Caco-2 (cell line): ENCODE measurements around the gene TMEM9. TPM values are rescaled to one million over a fixed set of nuclear protein-coding genes. Genes with fewer than 3 reads are reported as not detected.
A peak's percentile ranks its signal among the peaks of the same experiment; 100 is the strongest.

Source experiments
- BruUV-seq: library from RNA; stranded (reverse); fragments of 400-500 nt; replicated peaks from 2 replicates; lab custom pipeline; 2021; lab: Mats Ljungman, UMichigan
- CTCF ChIA-PET: fragments of 300-600 bp; sonication (Branson Sonifier 250); formaldehyde crosslinking; loops from one replicate; lab custom pipeline; 2022; ENCODE audit warnings: antibody characterized with exemption; lab: Charles Lee
- POLR2A ChIA-PET: fragments of 300-600 bp; sonication (Branson Sonifier 250); formaldehyde crosslinking; loops from one replicate; lab custom pipeline; 2022; ENCODE audit warnings: antibody characterized with exemption; lab: Charles Lee
- DNase-seq, 2 experiments: peaks; one replicate each; pipeline versions ENCODE4 v3.0.0 to v3.0.0-alpha.2; 2020 to 2022
- H3K27me3 ChIP-seq: replicated peaks from 2 replicates; pipeline ENCODE4 v1.6.0; 2011; ENCODE audit warnings: low read length; ENCODE audit not compliant: control insufficient read depth, insufficient read depth
- H3K36me3 ChIP-seq: 2 replicates; pipeline ENCODE4 v1.5.1; 2011; ENCODE audit warnings: low read length; ENCODE audit not compliant: control insufficient read depth, insufficient read depth
- H3K4me1 ChIP-seq: fragments of 250-450 bp; sonication (Bioruptor Pico); 2 replicates; pipeline ENCODE4 v1.5.1; 2020; ENCODE audit warnings: mild to moderate bottlenecking
- H3K4me3 ChIP-seq: 2 replicates; pipeline ENCODE4 v1.5.1; 2011; ENCODE audit warnings: low read depth, mild to moderate bottlenecking, control low read depth, low read length
- H3K9me3 ChIP-seq: fragments of 250-450 bp; sonication (Bioruptor Pico); 2 replicates; pipeline ENCODE4 v1.5.1; 2020; ENCODE audit warnings: mild to moderate bottlenecking, moderate library complexity
- H3K27ac Mint-ChIP-seq: one replicate; pipeline ENCODE4 v1.8.0; 2022; ENCODE audit warnings: mixed read lengths; ENCODE audit not compliant: unreplicated experiment
- H3K27me3 Mint-ChIP-seq: one replicate; pipeline ENCODE4 v1.8.0; 2022; ENCODE audit warnings: mixed read lengths; ENCODE audit not compliant: insufficient read depth, unreplicated experiment
- H3K36me3 Mint-ChIP-seq: one replicate; pipeline ENCODE4 v1.8.0; 2022; ENCODE audit warnings: mild to moderate bottlenecking, mixed read lengths; ENCODE audit not compliant: insufficient read depth, unreplicated experiment
- H3K4me1 Mint-ChIP-seq: one replicate; pipeline ENCODE4 v1.8.0; 2022; ENCODE audit warnings: low read depth, mixed read lengths; ENCODE audit not compliant: unreplicated experiment
- H3K4me3 Mint-ChIP-seq: one replicate; pipeline ENCODE4 v1.8.0; 2022; ENCODE audit warnings: mild to moderate bottlenecking, moderate library complexity, mixed read lengths; ENCODE audit not compliant: unreplicated experiment
- H3K9me3 Mint-ChIP-seq: one replicate; pipeline ENCODE4 v1.8.0; 2022; ENCODE audit warnings: mixed read lengths; ENCODE audit not compliant: unreplicated experiment
- intact Hi-C: fragments of 100-400 bp; cut with micrococcal nuclease; formaldehyde crosslinking; loops from one replicate; pipeline ENCODE4 v1.10.0; 2022; ENCODE audit not compliant: unreplicated experiment
- total RNA-seq: library from RNA; stranded (reverse); gene quantifications from 2 replicates; pipeline ENCODE4 v1.2.3, GENCODE V29; 2022
- TF ChIP-seq, protein P1 (sequence below), 2 experiments: fragments of 200-600 bp in 1 of 2; IDR thresholded peaks; 1 replicate in 1 of 2; 2 replicates in 1 of 2; pipeline versions ENCODE4 v1.5.1 to v1.8.0; 2011 to 2022; ENCODE audit warnings: antibody characterized with exemption in 1 of 2, control low read depth in 1 of 2, inconsistent platforms in 1 of 2, low read depth in 1 of 2, low read length in 1 of 2, mild to moderate bottlenecking in 1 of 2, moderate library complexity in 1 of 2; ENCODE audit not compliant: insufficient read depth in 1 of 2, severe bottlenecking in 1 of 2, unreplicated experiment in 1 of 2

Gene TMEM9
- total RNA-seq, 1 experiment from 2014 or later, result 125 TPM

DNA sequence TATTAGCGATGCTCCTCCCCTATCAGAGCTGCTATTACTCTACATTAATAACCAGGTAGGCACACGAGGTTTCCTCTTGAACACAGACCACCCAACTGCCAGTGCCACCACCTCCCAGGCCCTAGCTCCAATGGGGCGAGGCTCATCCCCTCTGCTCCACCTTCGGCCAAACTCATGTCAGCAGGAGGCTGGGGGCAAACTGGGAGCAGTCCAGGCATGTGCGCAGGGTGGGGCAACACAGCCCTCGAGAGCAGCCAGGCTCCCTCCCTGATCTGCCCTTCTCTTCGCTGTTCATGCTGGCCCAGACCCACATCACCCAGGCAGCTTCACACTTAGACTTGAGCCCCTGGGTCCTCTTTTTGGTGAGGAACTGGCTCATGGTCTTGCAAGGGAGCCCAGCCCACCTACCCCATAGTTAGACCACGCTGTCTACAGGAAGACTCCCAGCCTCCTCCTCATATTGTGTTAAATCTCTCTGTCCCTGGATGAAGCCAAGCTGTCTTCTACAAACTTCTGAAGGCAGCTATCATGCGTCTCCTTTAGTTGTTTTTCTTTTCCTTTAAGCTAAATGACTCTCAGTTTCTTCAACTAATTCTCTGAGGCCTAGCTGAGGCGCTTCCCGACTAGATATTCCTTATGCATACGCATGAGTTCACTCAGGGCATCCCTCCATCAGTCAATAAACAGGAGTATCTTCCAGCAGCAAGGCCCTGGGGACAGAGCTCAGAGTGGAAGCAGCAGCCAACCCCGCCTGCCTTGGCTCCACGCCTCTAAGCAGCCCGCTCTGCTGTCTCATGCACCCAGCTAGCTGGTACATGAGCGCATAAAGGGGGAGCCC is 12.0 kb downstream of the TMEM9 start:
- H3K9me3 Mint-ChIP-seq, result no peaks in the 10 kb centered on the region
- no TSS peak for BruUV-seq
- H3K4me3 Mint-ChIP-seq, result no peak overlapping the region
- Histone ChIP-seq H3K27me3 (no peaks in the 10 kb centered on the region), H3K9me3 (no peaks in the 10 kb centered on the region), H3K4me3 (no peak overlapping the region), H3K36me3 (no peaks in the 10 kb centered on the region; the same call in 1 of the 2 replicates), H3K4me1 (no peaks in the 10 kb centered on the region; the same call in 1 of the 2 replicates)
- ChIA-PET POLR2A (no interaction called here), CTCF (no interaction called here)
- intact Hi-C loops, result no loop called here
- DNase-seq, result no peak
- peaks cover 6% of the 10 kb centered on the region for H3K4me1 Mint-ChIP-seq
- H3K36me3 Mint-ChIP-seq, result peaks cover 45% of the 10 kb centered on the region
- no peaks in the 10 kb centered on the region for H3K27me3 Mint-ChIP-seq
- no peak overlapping the region for H3K27ac Mint-ChIP-seq
- TF ChIP-seq, protein P1, sequence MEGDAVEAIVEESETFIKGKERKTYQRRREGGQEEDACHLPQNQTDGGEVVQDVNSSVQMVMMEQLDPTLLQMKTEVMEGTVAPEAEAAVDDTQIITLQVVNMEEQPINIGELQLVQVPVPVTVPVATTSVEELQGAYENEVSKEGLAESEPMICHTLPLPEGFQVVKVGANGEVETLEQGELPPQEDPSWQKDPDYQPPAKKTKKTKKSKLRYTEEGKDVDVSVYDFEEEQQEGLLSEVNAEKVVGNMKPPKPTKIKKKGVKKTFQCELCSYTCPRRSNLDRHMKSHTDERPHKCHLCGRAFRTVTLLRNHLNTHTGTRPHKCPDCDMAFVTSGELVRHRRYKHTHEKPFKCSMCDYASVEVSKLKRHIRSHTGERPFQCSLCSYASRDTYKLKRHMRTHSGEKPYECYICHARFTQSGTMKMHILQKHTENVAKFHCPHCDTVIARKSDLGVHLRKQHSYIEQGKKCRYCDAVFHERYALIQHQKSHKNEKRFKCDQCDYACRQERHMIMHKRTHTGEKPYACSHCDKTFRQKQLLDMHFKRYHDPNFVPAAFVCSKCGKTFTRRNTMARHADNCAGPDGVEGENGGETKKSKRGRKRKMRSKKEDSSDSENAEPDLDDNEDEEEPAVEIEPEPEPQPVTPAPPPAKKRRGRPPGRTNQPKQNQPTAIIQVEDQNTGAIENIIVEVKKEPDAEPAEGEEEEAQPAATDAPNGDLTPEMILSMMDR (IDR thresholded peaks at IDR 0.05; ENCODE audit: insufficient read depth in 1 of 2, low read depth in 1 of 2, low read length in 1 of 2, severe bottlenecking in 1 of 2, unreplicated experiment in 1 of 2), result no peak

DNA sequence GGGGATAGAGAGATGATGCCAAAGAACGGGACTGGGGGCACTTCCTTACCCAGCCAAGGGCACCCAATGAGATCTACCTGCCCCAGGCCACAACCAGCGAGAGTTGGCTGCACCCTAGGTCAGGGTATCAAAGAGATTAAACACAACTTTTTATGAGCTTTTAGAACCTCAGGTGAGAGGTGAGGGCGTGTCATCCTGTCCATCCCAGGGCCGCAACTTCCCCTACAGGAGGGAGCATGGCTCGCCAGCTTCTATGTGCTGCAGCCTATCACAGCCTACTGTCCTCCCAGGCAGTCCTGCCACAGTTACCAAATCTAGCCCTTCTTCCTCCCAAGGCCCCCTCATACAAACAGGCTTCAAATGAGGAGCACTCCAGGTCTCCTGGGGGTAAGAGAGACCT is 12.9 kb downstream of the TMEM9 start:
- TF ChIP-seq, protein P1 (IDR thresholded peaks at IDR 0.05; ENCODE audit: insufficient read depth in 1 of 2, low read depth in 1 of 2, low read length in 1 of 2, severe bottlenecking in 1 of 2, unreplicated experiment in 1 of 2), result no peak
- DNase-seq, result peak in 1 of 2 experiments; percentile 20
- H3K27me3 ChIP-seq, result no peaks in the 10 kb centered on the region
- Mint-ChIP-seq H3K4me3 (no peak overlapping the region), H3K9me3 (no peaks in the 10 kb centered on the region), H3K4me1 (peaks cover 6% of the 10 kb centered on the region), H3K27ac (no peak overlapping the region), H3K27me3 (no peaks in the 10 kb centered on the region), H3K36me3 (peaks cover 50% of the 10 kb centered on the region)
- intact Hi-C loops, result no loop called here
- no peaks in the 10 kb centered on the region; the same call in 1 of the 2 replicates for H3K36me3 ChIP-seq
- CTCF ChIA-PET, result no interaction called here
- POLR2A ChIA-PET, result no interaction called here
- H3K4me1 ChIP-seq, result no peaks in the 10 kb centered on the region; the same call in 1 of the 2 replicates
- no TSS peak for BruUV-seq
- no peaks in the 10 kb centered on the region for H3K9me3 ChIP-seq
- no peak overlapping the region for H3K4me3 ChIP-seq

DNA sequence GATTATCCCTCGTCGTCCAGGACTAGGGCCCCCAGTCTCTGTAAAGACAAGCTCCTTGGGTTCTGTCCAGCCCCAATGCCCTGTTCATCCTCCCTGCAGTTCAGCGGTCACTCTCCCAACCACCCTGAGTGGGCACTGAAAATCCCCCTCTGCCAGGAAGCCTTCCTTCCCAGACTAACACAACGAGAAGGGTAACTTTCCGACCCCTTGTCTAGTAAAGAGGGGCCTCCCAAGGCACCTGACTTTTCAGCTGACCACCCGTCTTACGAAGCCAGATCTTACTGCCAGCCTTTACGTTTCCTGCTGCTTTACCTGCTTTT is 13.4 kb downstream of the TMEM9 start:
- no peak overlapping the region for H3K4me3 Mint-ChIP-seq
- Histone ChIP-seq H3K4me1 (no peaks in the 10 kb centered on the region; the same call in 1 of the 2 replicates), H3K9me3 (no peaks in the 10 kb centered on the region), H3K36me3 (no peaks in the 10 kb centered on the region; the same call in 1 of the 2 replicates), H3K4me3 (no peak overlapping the region), H3K27me3 (no peaks in the 10 kb centered on the region)
- no TSS peak for BruUV-seq
- no peaks in the 10 kb centered on the region for H3K9me3 Mint-ChIP-seq
- TF ChIP-seq, protein P1 (IDR thresholded peaks at IDR 0.05; ENCODE audit: insufficient read depth in 1 of 2, low read depth in 1 of 2, low read length in 1 of 2, severe bottlenecking in 1 of 2, unreplicated experiment in 1 of 2), result no peak
- H3K27me3 Mint-ChIP-seq, result no peaks in the 10 kb centered on the region
- H3K27ac Mint-ChIP-seq, result no peak overlapping the region
- peaks cover 52% of the 10 kb centered on the region for H3K36me3 Mint-ChIP-seq
- H3K4me1 Mint-ChIP-seq, result peaks cover 6% of the 10 kb centered on the region
- peak in 1 of 2 experiments; percentile 19 for DNase-seq
- intact Hi-C loops, result no loop called here
- CTCF ChIA-PET, result interaction anchor here (1.5 kb wide), 1 partner anchor 9 kb away, joined by 5 read pairs; no protein-coding TSS in a partner anchor
- POLR2A ChIA-PET, result interaction anchor here (0.6 kb wide), 1 partner anchor 259 kb away, joined by 3 read pairs; no protein-coding TSS in a partner anchor
